Skeletal muscle satellite cell (primary cell): ENCODE measurements around the gene FBXO5.
"Not testable (repeated sequence)": the region's sequence is repeated elsewhere in the genome, so short reads cannot be mapped to it uniquely, and the experiment has no call there.

Experiments used
- H3K27me3 ChIP-seq: 2 replicates; pipeline ENCODE4 v1.7.0; 2013; ENCODE audit warnings: low read length; ENCODE audit not compliant: control insufficient read depth, insufficient read depth
- H3K36me3 ChIP-seq: 2 replicates; pipeline ENCODE4 v1.7.0; 2013; ENCODE audit warnings: mild to moderate bottlenecking, control low read depth, low read length; ENCODE audit not compliant: insufficient read depth
- H3K4me1 ChIP-seq: 2 replicates; pipeline ENCODE4 v1.7.0; 2013; ENCODE audit warnings: low read length; ENCODE audit not compliant: control insufficient read depth, insufficient read depth
- H3K4me2 ChIP-seq: 2 replicates; pipeline ENCODE4 v1.7.0; 2013; ENCODE audit warnings: mild to moderate bottlenecking, low read length
- H3K4me3 ChIP-seq: 2 replicates; pipeline ENCODE4 v1.7.0; 2013; ENCODE audit warnings: low read length
- H3K9ac ChIP-seq: 2 replicates; pipeline ENCODE4 v1.7.0; 2013; ENCODE audit warnings: mild to moderate bottlenecking, low read depth, low read length, moderate library complexity
- H3K9me3 ChIP-seq: replicated peaks from 2 replicates; pipeline ENCODE4 v1.7.0; 2013; ENCODE audit warnings: mild to moderate bottlenecking, control low read depth, low read length

The FBXO5 gene

DNA sequence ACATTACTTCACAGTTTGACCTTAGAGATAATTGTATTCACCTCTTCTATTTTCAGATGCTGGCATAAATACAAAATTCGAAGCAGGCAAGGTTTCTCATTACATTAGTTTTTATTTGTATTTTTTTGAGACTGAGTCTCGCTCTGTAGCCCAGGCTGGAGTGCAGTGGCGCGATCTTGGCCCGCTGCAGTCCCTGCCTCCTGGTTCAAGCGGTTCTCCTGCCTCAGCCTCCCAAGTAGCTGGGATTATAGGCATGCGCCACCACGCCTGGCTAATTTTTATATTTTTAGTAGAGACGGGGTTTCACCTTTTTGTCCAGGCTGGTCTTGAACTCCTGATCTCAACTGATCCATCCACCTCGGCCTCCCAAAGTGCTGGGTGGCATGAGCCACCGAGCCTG, 2.5 kb upstream of the FBXO5 start:
- not testable (repeated sequence) for H3K36me3 ChIP-seq, H3K4me3 ChIP-seq, H3K27me3 ChIP-seq, H3K9me3 ChIP-seq, H3K9ac ChIP-seq
- peak overlapping the region; percentile 88 for H3K4me2 ChIP-seq
- peaks cover 11% of the 10 kb centered on the region for H3K4me1 ChIP-seq

- H3K9ac ChIP-seq, result peak overlapping the region; percentile 95
- H3K9me3 ChIP-seq, result no peaks in the 10 kb centered on the region
- peak overlapping the region; percentile 96 for H3K4me3 ChIP-seq
- H3K27me3 ChIP-seq, result no peaks in the 10 kb centered on the region
- no peaks in the 10 kb centered on the region for H3K36me3 ChIP-seq
- H3K4me2 ChIP-seq, result peak overlapping the region; percentile 88
- peaks cover 15% of the 10 kb centered on the region for H3K4me1 ChIP-seq
Observed at GRCh38 chr6:152984513-152984872, 1.7 kb upstream of the FBXO5 start.

- Histone ChIP-seq H3K4me1 (peaks cover 20% of the 10 kb centered on the region), H3K9me3 (no peaks in the 10 kb centered on the region), H3K4me3 (peak overlapping the region; percentile 96), H3K36me3 (no peaks in the 10 kb centered on the region), H3K9ac (peak overlapping the region; percentile 95), H3K4me2 (peak overlapping the region; percentile 88), H3K27me3 (no peaks in the 10 kb centered on the region)
Observed at GRCh38 chr6:152983637-152984512, 1.0 kb upstream of the FBXO5 start.

- H3K9me3 ChIP-seq, result no peaks in the 10 kb centered on the region
- H3K36me3 ChIP-seq, result peaks cover 6% of the 10 kb centered on the region
Observed at GRCh38 chr6:152981989-152982903, 595 bp downstream of the FBXO5 start.

GRCh38 chr6:152981219-152981618, 1.6 kb downstream of the FBXO5 start:
- Histone ChIP-seq H3K36me3 (peaks cover 16% of the 10 kb centered on the region), H3K4me3 (peak overlapping the region; percentile 91), H3K4me1 (peaks cover 30% of the 10 kb centered on the region), H3K4me2 (peak overlapping the region; percentile 91), H3K27me3 (no peaks in the 10 kb centered on the region), H3K9ac (peak overlapping the region; percentile 74), H3K9me3 (no peaks in the 10 kb centered on the region)

More at GRCh38 chr6:152981989-152982903, 595 bp downstream of the FBXO5 start:
- H3K9ac ChIP-seq, result peak overlapping the region; percentile 74
- peak overlapping the region; percentile 91 for H3K4me2 ChIP-seq
- H3K4me1 ChIP-seq, result peaks cover 30% of the 10 kb centered on the region
- H3K4me3 ChIP-seq, result peak overlapping the region; percentile 91
- H3K27me3 ChIP-seq, result no peaks in the 10 kb centered on the region

- Histone ChIP-seq H3K9ac (peak overlapping the region; percentile 74), H3K9me3 (no peaks in the 10 kb centered on the region), H3K4me2 (peak overlapping the region; percentile 91), H3K36me3 (peaks cover 17% of the 10 kb centered on the region), H3K4me1 (peaks cover 30% of the 10 kb centered on the region), H3K4me3 (peak overlapping the region; percentile 91), H3K27me3 (no peaks in the 10 kb centered on the region)
Observed at GRCh38 chr6:152980656-152981055, 2.2 kb downstream of the FBXO5 start.

GRCh38 chr6:152979116-152979515, 3.7 kb downstream of the FBXO5 start:
- Histone ChIP-seq H3K27me3 (no peaks in the 10 kb centered on the region), H3K9ac (no peak overlapping the region), H3K36me3 (peaks cover 29% of the 10 kb centered on the region), H3K4me2 (peak overlapping the region; percentile 91), H3K9me3 (no peaks in the 10 kb centered on the region), H3K4me3 (peak overlapping the region; percentile 33), H3K4me1 (peaks cover 21% of the 10 kb centered on the region)

DNA sequence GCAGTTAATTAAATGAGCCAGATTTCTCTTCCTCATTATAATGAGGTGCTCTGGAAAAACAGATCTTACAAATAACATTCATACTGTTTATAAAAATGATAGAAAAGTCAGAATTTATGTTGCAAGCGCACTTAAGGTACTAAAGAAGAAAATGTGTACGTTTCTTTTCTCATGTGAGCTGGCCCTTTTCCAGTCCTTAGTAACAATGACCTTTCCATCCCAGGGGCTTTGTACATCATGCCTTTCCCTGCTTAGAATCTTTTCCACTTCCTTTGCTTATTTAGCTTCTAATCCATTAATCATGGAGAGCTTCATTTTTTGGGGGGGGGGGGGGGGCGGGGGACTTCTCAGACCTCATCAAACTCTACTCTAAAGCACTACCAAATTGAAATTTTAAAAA, 4.8 kb downstream of the FBXO5 start:
- H3K36me3 ChIP-seq, result peaks cover 35% of the 10 kb centered on the region
- H3K4me1 ChIP-seq, result peaks cover 21% of the 10 kb centered on the region

GRCh38 chr6:152977556-152977955, 5.3 kb downstream of the FBXO5 start:
- Histone ChIP-seq H3K4me3 (no peak overlapping the region), H3K9ac (no peak overlapping the region), H3K4me2 (no peak overlapping the region), H3K36me3 (peaks cover 38% of the 10 kb centered on the region), H3K4me1 (peaks cover 21% of the 10 kb centered on the region), H3K9me3 (no peaks in the 10 kb centered on the region), H3K27me3 (no peaks in the 10 kb centered on the region)

More for the DNA sequence above, 4.8 kb downstream of the FBXO5 start:
- Histone ChIP-seq H3K27me3 (no peaks in the 10 kb centered on the region), H3K4me2 (no peak overlapping the region), H3K9ac (no peak overlapping the region), H3K4me3 (no peak overlapping the region), H3K9me3 (no peaks in the 10 kb centered on the region)

- Histone ChIP-seq H3K4me1 (peaks cover 21% of the 10 kb centered on the region), H3K9ac (no peak overlapping the region)
Observed at GRCh38 chr6:152976749-152977148, 6.1 kb downstream of the FBXO5 start.

GRCh38 chr6:152975204-152975915, 7.5 kb downstream of the FBXO5 start:
- H3K27me3 ChIP-seq, result no peaks in the 10 kb centered on the region
- no peak overlapping the region for H3K4me3 ChIP-seq
- no peaks in the 10 kb centered on the region for H3K9me3 ChIP-seq
- H3K9ac ChIP-seq, result no peak overlapping the region
- no peak overlapping the region for H3K4me2 ChIP-seq
- H3K36me3 ChIP-seq, result peaks cover 60% of the 10 kb centered on the region
- H3K4me1 ChIP-seq, result peaks cover 19% of the 10 kb centered on the region

More at GRCh38 chr6:152976749-152977148, 6.1 kb downstream of the FBXO5 start:
- Histone ChIP-seq H3K4me2 (no peak overlapping the region), H3K36me3 (peaks cover 47% of the 10 kb centered on the region), H3K4me3 (no peak overlapping the region), H3K27me3 (no peaks in the 10 kb centered on the region), H3K9me3 (no peaks in the 10 kb centered on the region)
